GM18909 (cell line): Measurements from ENCODE around the gene MCEMP1.
"Not testable (repeated sequence)": the region's sequence is repeated elsewhere in the genome, so short reads cannot be mapped to it uniquely, and the experiment has no call there.

Experiments used
- ATAC-seq: cut with Tn5 transposase; IDR thresholded peaks from one replicate; pipeline ENCODE4 v1.9.1; 2021; ENCODE audit warnings: mild to moderate bottlenecking; ENCODE audit not compliant: unreplicated experiment, poor library complexity

MCEMP1 gene

GRCh38 chr19:7643031-7643415, 33.9 kb upstream of the MCEMP1 start:
- no peak for ATAC-seq

GRCh38 chr19:7643629-7644549, 33.0 kb upstream of the MCEMP1 start:
- not testable (repeated sequence) for ATAC-seq

GRCh38 chr19:7644550-7644877, 32.4 kb upstream of the MCEMP1 start:
- no peak for ATAC-seq

- ATAC-seq: no peak
Observed at GRCh38 chr19:7645163-7645562, 31.7 kb upstream of the MCEMP1 start.

- no peak for ATAC-seq
Observed at GRCh38 chr19:7645656-7646425, 31.0 kb upstream of the MCEMP1 start.

GRCh38 chr19:7646426-7646700, 30.5 kb upstream of the MCEMP1 start:
- no peak for ATAC-seq

GRCh38 chr19:7647156-7647555, 29.7 kb upstream of the MCEMP1 start:
- no peak for ATAC-seq

- no peak for ATAC-seq
Observed at GRCh38 chr19:7648265-7649014, 28.4 kb upstream of the MCEMP1 start.

GRCh38 chr19:7650148-7650547, 26.7 kb upstream of the MCEMP1 start:
- ATAC-seq: no peak

GRCh38 chr19:7652061-7652641, 24.7 kb upstream of the MCEMP1 start:
- ATAC-seq: no peak

- no peak for ATAC-seq
Observed at GRCh38 chr19:7654401-7654800, 22.5 kb upstream of the MCEMP1 start.

GRCh38 chr19:7655581-7655980, 21.3 kb upstream of the MCEMP1 start:
- no peak for ATAC-seq

- ATAC-seq: no peak
Observed at GRCh38 chr19:7657131-7657751, 19.6 kb upstream of the MCEMP1 start.

- ATAC-seq: peak; percentile 64
Observed at GRCh38 chr19:7658219-7658686, 18.6 kb upstream of the MCEMP1 start.

GRCh38 chr19:7661744-7662538, 14.9 kb upstream of the MCEMP1 start:
- no peak for ATAC-seq

- ATAC-seq: no peak
Observed at GRCh38 chr19:7662657-7663056, 14.2 kb upstream of the MCEMP1 start.

- ATAC-seq: no peak
Observed at GRCh38 chr19:7663706-7664105, 13.2 kb upstream of the MCEMP1 start.

GRCh38 chr19:7665076-7665475, 11.8 kb upstream of the MCEMP1 start:
- ATAC-seq: no peak

- ATAC-seq: no peak
Observed at GRCh38 chr19:7668842-7669241, 8.0 kb upstream of the MCEMP1 start, which contains the start of gene RETN. TSS of gene RETN (plus strand) at chr19:7669049. CDS start at chr19:7669327, 278 bp downstream.
